Measurements from ENCODE around the gene GPR32.

DNA sequence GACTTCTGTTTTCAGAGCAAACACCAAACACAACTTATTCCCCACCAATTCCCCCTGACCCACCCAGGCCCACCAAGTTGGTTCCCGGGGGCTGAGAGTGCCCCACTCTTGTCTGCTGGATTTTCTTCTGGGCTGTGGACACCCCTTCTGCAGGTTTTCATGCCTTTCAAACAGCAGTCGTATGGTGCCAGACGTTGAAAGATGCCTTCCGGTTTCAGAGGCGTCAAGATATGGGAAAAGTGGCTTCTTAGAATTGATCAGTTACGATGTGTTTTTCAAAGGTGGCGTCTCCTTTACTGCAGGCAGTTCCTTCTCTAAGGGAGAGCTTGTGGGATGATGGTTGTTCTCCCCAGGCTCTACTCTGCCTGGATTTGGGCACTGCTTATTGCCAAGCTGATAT is 34.4 kb upstream of the GPR32 start:
- no peak for TF ChIP-seq POLR2A (IDR thresholded peaks at IDR 0.05)
- TF ChIP-seq, protein P1, sequence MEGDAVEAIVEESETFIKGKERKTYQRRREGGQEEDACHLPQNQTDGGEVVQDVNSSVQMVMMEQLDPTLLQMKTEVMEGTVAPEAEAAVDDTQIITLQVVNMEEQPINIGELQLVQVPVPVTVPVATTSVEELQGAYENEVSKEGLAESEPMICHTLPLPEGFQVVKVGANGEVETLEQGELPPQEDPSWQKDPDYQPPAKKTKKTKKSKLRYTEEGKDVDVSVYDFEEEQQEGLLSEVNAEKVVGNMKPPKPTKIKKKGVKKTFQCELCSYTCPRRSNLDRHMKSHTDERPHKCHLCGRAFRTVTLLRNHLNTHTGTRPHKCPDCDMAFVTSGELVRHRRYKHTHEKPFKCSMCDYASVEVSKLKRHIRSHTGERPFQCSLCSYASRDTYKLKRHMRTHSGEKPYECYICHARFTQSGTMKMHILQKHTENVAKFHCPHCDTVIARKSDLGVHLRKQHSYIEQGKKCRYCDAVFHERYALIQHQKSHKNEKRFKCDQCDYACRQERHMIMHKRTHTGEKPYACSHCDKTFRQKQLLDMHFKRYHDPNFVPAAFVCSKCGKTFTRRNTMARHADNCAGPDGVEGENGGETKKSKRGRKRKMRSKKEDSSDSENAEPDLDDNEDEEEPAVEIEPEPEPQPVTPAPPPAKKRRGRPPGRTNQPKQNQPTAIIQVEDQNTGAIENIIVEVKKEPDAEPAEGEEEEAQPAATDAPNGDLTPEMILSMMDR (IDR thresholded peaks at IDR 0.05): no peak

All from adrenal gland (tissue), 5 donors.